NCI-H510A treated with DMSO at 0.1 percent for 48 hours (cell line): ENCODE data around the gene DOK4.
A peak's percentile ranks its signal among the peaks of the same experiment; 100 is the strongest.

Source experiments
- DNase-seq: peaks from one replicate; lab custom pipeline; 2025; lab: John Stamatoyannopoulos, UW

Gene DOK4

GRCh38 chr16:57485916-57486857 is at the start of gene DOK4:
Gene DOK4 (minus strand): TSS chr16:57486493. CDS start chr16:57479507, 6,986 bp downstream.
- peak; percentile 59 for DNase-seq

DNA sequence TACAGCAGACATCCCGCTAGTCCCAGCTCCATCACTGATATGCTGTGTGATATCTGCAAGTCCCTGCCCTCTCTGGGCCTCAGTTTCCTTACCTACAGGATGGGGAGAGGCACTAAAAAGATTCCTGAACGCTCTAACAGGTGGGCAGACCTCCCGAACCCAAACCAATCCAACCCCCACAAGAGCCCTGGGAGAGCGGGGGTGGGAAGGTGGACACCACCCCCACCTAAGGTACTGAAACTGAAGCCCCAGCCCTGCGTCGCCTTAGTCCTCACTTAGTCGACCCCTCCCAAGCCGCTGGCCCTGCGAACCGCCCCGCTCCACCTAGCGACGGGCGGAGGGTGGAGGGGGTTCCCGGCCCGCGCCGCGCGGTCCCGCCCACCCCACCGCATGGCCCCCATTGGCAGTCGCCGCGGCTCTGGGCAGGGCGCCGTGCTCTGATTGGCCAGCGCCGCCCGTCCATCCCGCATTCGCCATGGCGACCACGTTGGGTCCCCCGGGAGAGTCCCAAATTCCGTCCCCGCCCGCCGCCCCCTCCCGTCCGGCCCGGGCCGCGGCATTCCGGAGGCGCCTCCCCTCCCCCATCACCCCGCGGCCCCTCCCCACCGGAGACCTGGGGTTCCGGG is 49.5 kb upstream of the DOK4 start:
- DNase-seq: peak; percentile 65

- no peak for DNase-seq
These were observed 48.8 kb upstream of the DOK4 start for GRCh38 chr16:57534881-57535658.

- no peak for DNase-seq
These were observed 48.1 kb upstream of the DOK4 start for GRCh38 chr16:57534337-57534880.

DNA sequence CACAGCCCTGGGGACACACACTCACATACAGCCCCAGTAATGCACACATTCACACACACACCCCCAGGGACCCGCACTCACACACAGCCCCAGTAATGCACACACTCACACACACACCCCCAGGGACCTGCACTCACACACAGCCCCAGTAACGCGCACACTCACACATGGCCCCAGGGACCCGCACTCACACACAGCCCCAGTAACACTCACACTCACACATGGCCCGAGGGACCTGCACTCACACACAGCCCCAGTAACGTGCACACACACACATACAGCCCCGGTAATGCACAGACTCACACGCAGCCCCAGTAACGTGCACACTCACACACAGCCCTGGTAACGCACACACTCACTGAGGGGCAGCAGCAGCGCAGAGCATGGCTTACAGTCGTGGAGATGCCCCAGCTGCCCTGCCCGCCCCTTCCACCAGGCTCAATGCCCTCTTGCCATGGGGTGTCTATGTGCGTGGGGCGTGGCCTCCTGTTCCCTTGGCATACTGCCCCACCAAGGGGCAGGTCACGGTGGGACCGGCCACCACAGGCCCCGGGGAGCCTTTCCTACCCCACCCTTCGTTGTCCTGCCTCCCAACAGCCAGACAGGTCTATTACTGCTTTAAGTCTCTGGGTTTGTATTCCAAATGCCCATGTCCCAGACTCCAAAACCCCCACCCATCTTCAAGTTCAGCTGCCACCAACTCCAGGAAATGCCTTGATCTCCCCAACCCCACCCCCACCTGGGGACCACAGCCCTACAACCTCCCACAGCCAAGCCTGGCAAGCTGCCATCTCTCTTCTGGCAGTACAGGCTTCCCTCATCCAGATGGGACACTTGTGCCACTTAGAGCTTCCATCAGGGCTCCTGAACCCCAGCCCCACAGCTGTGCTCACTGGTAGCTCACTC is 47.4 kb upstream of the DOK4 start:
- peak; percentile 15 for DNase-seq

- DNase-seq: no peak
These were observed 46.0 kb upstream of the DOK4 start for GRCh38 chr16:57532266-57532625.

DNA sequence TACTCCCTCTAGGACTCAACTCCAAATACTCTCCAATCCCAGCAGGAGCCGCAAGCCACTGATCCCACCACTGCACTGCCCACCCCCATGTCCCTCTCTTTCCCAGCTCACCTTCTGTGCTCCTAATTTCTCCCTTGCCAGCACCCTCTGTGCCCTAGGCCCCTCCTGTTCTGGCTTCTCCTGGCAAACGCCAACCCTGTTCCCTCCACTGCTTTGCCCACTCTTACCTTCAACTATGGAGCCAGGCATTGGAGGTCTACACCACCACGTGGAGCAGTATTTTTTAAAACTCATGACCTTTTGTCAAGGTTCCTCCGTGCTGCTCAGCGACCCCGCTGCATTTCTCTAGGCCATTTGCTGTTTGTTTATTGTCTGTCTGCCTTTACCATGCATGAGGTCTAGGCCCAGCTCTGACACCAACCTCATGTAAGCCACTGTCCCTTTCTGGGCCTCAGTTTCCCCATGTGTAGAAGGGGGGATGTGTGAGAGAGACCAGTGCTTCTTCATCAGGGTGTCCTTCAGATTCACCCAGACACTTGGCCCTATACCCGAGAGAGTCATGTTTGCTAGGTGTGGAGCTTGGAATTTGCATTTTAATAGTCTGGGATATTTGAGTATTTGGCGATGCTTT is 45.5 kb upstream of the DOK4 start:
- no peak for DNase-seq

DNA sequence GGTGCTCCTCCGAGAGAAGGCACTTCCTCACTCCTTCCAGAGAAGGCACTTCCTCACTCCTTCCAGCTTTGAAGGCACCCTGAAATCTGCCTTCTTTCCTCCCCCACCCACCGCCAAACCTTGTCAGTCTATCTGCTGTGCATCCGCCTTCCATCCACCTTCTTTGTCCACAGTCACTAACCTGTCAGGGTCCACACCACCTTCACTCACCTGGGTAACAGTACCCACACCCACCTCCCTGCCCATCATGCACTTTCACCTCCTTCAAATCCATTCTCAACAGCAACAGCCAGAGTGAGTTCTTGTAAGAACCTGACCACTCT is 44.9 kb upstream of the DOK4 start:
- no peak for DNase-seq

DNA sequence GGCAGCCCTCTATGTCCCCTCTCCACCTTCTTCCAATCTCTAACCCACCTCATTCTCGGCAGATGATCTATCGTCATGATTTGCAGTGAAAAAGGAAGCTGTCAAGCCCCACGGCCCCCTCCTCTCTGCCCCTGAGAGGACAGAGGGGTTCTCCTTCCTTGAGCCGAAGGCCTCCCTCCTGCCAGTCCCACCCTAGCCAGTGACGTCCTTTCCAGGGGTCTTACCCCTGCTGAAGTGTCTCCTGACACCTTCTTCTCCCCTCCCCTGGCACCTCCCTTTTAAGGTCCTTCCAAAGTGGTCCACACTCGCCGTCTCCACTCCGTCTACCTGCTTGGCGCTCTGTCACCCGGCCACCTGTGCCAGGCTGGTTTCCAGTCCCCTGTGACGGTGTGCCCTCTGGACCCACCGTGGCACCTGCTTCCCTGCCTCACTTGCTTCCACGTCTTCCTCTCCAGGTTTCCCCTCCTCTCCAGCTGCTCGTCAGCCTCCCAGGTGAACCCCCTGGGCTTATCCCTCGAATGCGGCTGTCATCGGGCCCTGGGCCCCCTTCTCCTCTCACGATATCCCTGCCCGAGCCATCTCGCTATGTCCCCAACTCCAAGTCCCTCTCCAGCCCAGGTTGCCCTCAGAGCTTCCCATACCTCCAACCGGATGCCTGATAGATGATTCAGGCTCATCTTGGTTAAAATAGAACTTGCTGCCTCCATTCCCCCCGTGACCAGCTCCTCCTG is 44.4 kb upstream of the DOK4 start:
- no peak for DNase-seq

DNA sequence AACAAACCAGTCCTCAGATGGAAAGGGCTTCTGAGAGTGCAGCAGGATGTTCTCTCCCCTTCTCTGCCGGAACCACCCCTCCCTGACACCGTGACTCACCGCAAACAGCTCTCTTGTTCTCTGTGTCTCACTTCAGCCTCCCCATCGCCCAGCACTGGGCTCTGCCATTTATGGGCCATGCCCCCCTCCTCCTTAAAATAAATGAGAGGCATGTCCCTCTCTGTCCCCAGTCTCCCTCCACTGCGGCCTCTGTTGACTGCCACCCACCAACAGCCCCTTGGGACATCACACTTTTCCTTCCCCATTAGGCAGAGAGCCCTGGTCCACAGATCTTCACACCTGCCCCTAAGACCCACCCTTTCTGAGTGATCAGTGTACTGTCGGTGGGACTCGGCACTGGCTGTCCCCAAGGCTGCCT is 43.8 kb upstream of the DOK4 start:
- peak; percentile 32 for DNase-seq

DNA sequence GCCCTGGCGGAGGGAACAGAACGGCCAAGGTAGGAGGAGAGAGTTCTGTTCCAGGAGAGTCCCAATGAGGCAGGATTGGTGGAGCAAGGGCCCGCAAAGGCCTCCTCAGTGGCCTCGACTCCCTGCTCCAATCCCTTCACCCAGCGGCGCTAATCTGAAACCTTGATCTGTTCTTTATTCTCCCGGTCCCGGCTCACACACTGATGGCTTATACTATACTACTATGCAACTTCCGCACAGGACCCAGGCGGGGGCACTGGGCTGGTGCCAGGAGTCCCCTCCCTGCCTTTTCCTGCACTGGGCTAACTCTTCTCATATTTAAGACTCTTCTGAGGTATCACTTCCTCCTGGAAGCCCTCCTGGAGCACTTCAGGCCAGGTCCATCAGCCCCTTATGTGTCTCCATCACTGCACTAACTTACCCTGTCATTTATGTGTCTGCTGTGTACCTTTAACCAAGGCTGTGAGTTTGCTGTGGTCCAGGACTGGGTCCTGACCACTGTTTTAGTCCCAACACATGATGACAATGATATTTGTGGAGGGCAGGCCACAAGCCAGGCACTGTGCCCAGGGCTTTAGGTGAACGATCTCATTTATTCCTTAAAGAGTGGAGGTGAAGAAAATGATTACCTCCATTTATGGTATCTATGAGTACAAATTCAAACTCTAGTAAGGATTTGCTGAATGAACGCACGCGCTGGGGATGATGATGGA is 43.3 kb upstream of the DOK4 start:
- DNase-seq: no peak

- DNase-seq: no peak
These were observed 42.5 kb upstream of the DOK4 start for GRCh38 chr16:57528499-57529390.

GRCh38 chr16:57527610-57528360 is 41.5 kb upstream of the DOK4 start:
- DNase-seq: no peak

DNA sequence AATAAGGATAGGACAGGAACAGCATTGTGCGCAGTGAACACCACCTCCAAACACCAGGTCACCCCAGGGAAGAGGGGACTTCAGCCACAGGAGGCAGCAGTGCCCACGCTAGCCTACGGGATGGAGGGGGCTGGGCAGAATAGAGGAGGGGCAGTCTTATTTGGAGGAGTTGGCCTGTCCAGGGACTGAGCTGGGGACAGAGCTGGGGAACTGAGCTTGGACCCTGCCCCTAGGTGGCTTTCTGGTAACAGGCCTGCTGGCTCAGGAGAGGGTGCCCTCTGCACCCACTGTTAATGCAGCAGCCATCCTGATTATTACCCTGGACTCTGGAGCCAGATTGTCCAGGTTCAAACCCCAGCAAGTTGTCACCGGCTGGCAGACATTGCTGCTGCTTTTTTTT is 40.7 kb upstream of the DOK4 start:
- DNase-seq: no peak

GRCh38 chr16:57526498-57526897 is 40.2 kb upstream of the DOK4 start:
- no peak for DNase-seq

GRCh38 chr16:57525761-57526160 is 39.5 kb upstream of the DOK4 start:
- no peak for DNase-seq

GRCh38 chr16:57522960-57523359 is 36.7 kb upstream of the DOK4 start:
- DNase-seq: no peak
